ENCODE measurements around the gene AGPAT4.

GRCh38 chr6:161200610-161201370 is 73.1 kb downstream of the AGPAT4 start:
- TF ChIP-seq CTCF (IDR thresholded peaks at IDR 0.05): no peak
- no peak for TF ChIP-seq EP300 (IDR thresholded peaks at IDR 0.05)
